PC-3 (cell line): ENCODE measurements around the gene PSMF1. TPM values are rescaled to one million over a fixed set of nuclear protein-coding genes. Genes with fewer than 3 reads are reported as not detected.

Experiments used
- ATAC-seq: fragments of 200-7000 bp; cut with Tn5 transposase; 2 replicates; pipeline ENCODE4 v1.9.1; 2020; ENCODE audit warnings: mild to moderate bottlenecking, moderate library complexity
- BruUV-seq: library from RNA; stranded (reverse); fragments of 400-500 nt; replicated peaks from 2 replicates; lab custom pipeline; 2021; lab: Mats Ljungman, UMichigan
- CTCF ChIA-PET: fragments of 300-600 bp; sonication (Branson Sonifier 250); formaldehyde crosslinking; loops from one replicate; lab custom pipeline; 2022; ENCODE audit warnings: antibody characterized with exemption; lab: Charles Lee
- POLR2A ChIA-PET: fragments of 300-600 bp; sonication (Branson Sonifier 250); formaldehyde crosslinking; loops from one replicate; lab custom pipeline; 2022; ENCODE audit warnings: antibody characterized with exemption; ENCODE audit not compliant: unreplicated experiment; lab: Charles Lee
- DNase-seq: peaks from one replicate; pipeline ENCODE4 v3.0.0-alpha.2; 2015
- H2AFZ ChIP-seq: fragments of 300-600 bp; sonication (generic); 2 replicates; pipeline ENCODE4 v1.6.0; 2016; ENCODE audit warnings: antibody characterized with exemption, low read length
- H3F3A ChIP-seq: fragments of 300-600 bp; sonication (generic); one replicate; pipeline ENCODE4 v1.6.0; 2017; ENCODE audit warnings: antibody characterized with exemption, low read length, control low read depth, mild to moderate bottlenecking; ENCODE audit not compliant: unreplicated experiment
- H3K27ac ChIP-seq: fragments of 300-600 bp; sonication (generic); 2 replicates; pipeline ENCODE4 v1.5.1; 2016; ENCODE audit warnings: mild to moderate bottlenecking, low read length
- H3K27me3 ChIP-seq: fragments of 300-600 bp; sonication (generic); 2 replicates; pipeline ENCODE4 v1.6.1; 2016; ENCODE audit warnings: low read length, mixed read lengths
- H3K36me3 ChIP-seq: fragments of 300-600 bp; sonication (generic); 2 replicates; pipeline ENCODE4 v1.6.1; 2016; ENCODE audit warnings: low read depth, mixed run types, low read length, mixed read lengths
- H3K4me1 ChIP-seq: fragments of 300-600 bp; sonication (generic); 2 replicates; pipeline ENCODE4 v1.5.1; 2016; ENCODE audit warnings: low read length; ENCODE audit not compliant: insufficient read depth
- H3K4me2 ChIP-seq: fragments of 300-600 bp; sonication (generic); 2 replicates; pipeline ENCODE4 v1.6.0; 2016; ENCODE audit warnings: low read length
- H3K4me3 ChIP-seq: fragments of 300-600 bp; sonication (generic); 2 replicates; pipeline ENCODE4 v1.5.1; 2016; ENCODE audit warnings: mild to moderate bottlenecking, low read length, mixed read lengths
- H3K79me2 ChIP-seq: fragments of 300-600 bp; sonication (generic); 2 replicates; pipeline ENCODE4 v1.6.1; 2017; ENCODE audit warnings: low read length, mixed read lengths
- H3K9ac ChIP-seq: fragments of 300-600 bp; sonication (generic); 2 replicates; pipeline ENCODE4 v1.6.0; 2016; ENCODE audit warnings: mild to moderate bottlenecking, low read length
- H3K9me2 ChIP-seq: fragments of 300-600 bp; sonication (generic); replicated peaks from 2 replicates; pipeline ENCODE4 v1.6.1; 2016; ENCODE audit warnings: mixed run types, low read length, mixed read lengths
- H3K9me3 ChIP-seq: fragments of 300-600 bp; sonication (generic); 2 replicates; pipeline ENCODE4 v1.6.1; 2016; ENCODE audit warnings: low read length, mixed read lengths
- H4K20me1 ChIP-seq: fragments of 300-600 bp; sonication (generic); 2 replicates; pipeline ENCODE4 v1.6.1; 2016; ENCODE audit warnings: low read length, mixed read lengths
- CTCF ChIP-seq: fragments of 300-600 bp; sonication (generic); conservative IDR thresholded peaks from 2 replicates; pipeline ENCODE4 v1.5.1; 2017; ENCODE audit warnings: antibody characterized with exemption, low read depth, mild to moderate bottlenecking, low read length
- EZH2 ChIP-seq: fragments of 300-600 bp; sonication (generic); IDR thresholded peaks from one replicate; pipeline ENCODE4 v1.6.1; 2017; ENCODE audit warnings: antibody characterized with exemption, mild to moderate bottlenecking, low read length; ENCODE audit not compliant: unreplicated experiment
- EZH2phosphoT487 ChIP-seq: fragments of 300-600 bp; sonication (generic); IDR thresholded peaks from 2 replicates; pipeline ENCODE4 v1.6.1; 2018; ENCODE audit warnings: mild to moderate bottlenecking, antibody characterized with exemption, low read length, borderline replicate concordance
- intact Hi-C: fragments of 100-400 bp; cut with micrococcal nuclease; formaldehyde crosslinking; loops from 2 replicates; pipeline ENCODE4 v1.9.0; 2023
- total RNA-seq: library from RNA; depleted of rRNA; stranded (reverse); fragments of >200 nt; gene quantifications from 2 replicates; pipeline ENCODE4 v1.2.3, GENCODE V29; 2014

The PSMF1 gene
- total RNA-seq, 1 experiment from 2014 or later: 60.8 TPM

- Histone ChIP-seq H3K4me1 (no peaks in the 10 kb centered on the region), H3K36me3 (peaks cover 84% of the 10 kb centered on the region), H3K9me3 (no peaks in the 10 kb centered on the region), H3K9me2 (no peaks in the 10 kb centered on the region), H3K27ac (no peak overlapping the region), H3K79me2 (no peaks in the 10 kb centered on the region), H3K27me3 (no peaks in the 10 kb centered on the region), H4K20me1 (no peaks in the 10 kb centered on the region; the same call in 1 of the 2 replicates), H3K9ac (no peak overlapping the region), H3F3A (no peaks in the 10 kb centered on the region), H3K4me3 (no peak overlapping the region), H2AFZ (no peak overlapping the region), H3K4me2 (no peak overlapping the region)
- no peak for DNase-seq
- ATAC-seq: no peak
- BruUV-seq: no TSS peak
- CTCF ChIA-PET: no interaction called here
- POLR2A ChIA-PET: no interaction called here
- intact Hi-C loops: no loop called here
- TF ChIP-seq CTCF (no peak), EZH2phosphoT487 (no peak), EZH2 (no peak)
These were observed 48.7 kb downstream of the PSMF1 start for GRCh38 chr20:1166948-1167720.

GRCh38 chr20:1169224-1169623, 50.8 kb downstream of the PSMF1 start:
- POLR2A ChIA-PET: no interaction called here

More at GRCh38 chr20:1169224-1169623, 50.8 kb downstream of the PSMF1 start:
- H3K9ac ChIP-seq: no peak overlapping the region
- CTCF ChIA-PET: no interaction called here
- H3K9me2 ChIP-seq: no peaks in the 10 kb centered on the region
- no peaks in the 10 kb centered on the region for H3K9me3 ChIP-seq
- H3F3A ChIP-seq: no peaks in the 10 kb centered on the region
- H4K20me1 ChIP-seq: no peaks in the 10 kb centered on the region; the same call in 1 of the 2 replicates
- H3K27ac ChIP-seq: no peak overlapping the region
- no peak overlapping the region for H3K4me3 ChIP-seq
- BruUV-seq: no TSS peak
- H2AFZ ChIP-seq: no peak overlapping the region
- H3K79me2 ChIP-seq: no peaks in the 10 kb centered on the region
- no peaks in the 10 kb centered on the region for H3K27me3 ChIP-seq
- no peaks in the 10 kb centered on the region for H3K4me1 ChIP-seq
- H3K4me2 ChIP-seq: no peak overlapping the region
- TF ChIP-seq EZH2phosphoT487: no peak
- no peak for TF ChIP-seq CTCF
- TF ChIP-seq EZH2: no peak
- ATAC-seq (no peak), DNase-seq (no peak)
- intact Hi-C loops: no loop called here
- peaks cover 69% of the 10 kb centered on the region for H3K36me3 ChIP-seq
